Fibroblast of mammary gland (primary cell): ENCODE data around the gene TBL2.
"Not testable (repeated sequence)": the region's sequence is repeated elsewhere in the genome, so short reads cannot be mapped to it uniquely, and the experiment has no call there.

Experiments
- DNase-seq: peaks from one replicate; pipeline ENCODE4 v3.0.0-alpha.2; 2010; ENCODE audit warnings: low read depth
- H3K4me3 ChIP-seq: 2 replicates; pipeline ENCODE4 v1.5.1; 2011; ENCODE audit warnings: low read depth, mild to moderate bottlenecking, low read length, moderate library complexity; ENCODE audit not compliant: control insufficient read depth
- CTCF ChIP-seq: conservative IDR thresholded peaks from 2 replicates; pipeline ENCODE4 v1.5.1; 2011; ENCODE audit warnings: low read depth, low read length, inconsistent platforms; ENCODE audit not compliant: control insufficient read depth, insufficient read depth

TBL2 gene

DNA sequence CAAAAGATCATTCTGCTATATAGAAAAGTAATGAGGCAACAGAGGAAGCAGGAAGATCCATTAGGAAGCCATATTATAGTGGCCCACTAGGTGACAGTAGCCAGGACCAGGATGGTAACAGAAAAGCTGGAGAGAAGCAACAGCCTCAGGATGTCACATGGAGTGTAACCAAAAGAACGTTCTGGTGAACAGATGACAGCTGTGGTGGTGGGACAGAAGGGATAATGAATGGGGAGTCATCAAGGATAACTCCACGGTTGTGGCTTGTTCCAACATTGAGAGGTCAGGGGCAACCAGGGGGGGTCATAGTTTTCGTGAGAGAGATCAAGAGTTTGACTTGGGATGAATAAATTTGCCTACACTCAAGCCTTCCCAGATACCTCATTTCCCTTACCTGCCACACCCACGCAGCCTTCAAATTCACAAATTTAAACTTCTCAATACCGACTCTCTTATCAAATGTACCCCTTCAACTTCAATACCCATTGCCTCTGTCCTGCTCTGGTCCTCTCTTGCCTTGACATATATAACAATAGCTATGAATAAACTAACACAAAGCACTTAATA, 9.3 kb downstream of the TBL2 start:
- no peak for TF ChIP-seq CTCF
- no peak for DNase-seq
- no peak overlapping the region for H3K4me3 ChIP-seq

GRCh38 chr7:73567846-73568685, 10.3 kb downstream of the TBL2 start:
- peak; percentile 42 for DNase-seq
- no peak overlapping the region for H3K4me3 ChIP-seq
- TF ChIP-seq CTCF: no peak

DNA sequence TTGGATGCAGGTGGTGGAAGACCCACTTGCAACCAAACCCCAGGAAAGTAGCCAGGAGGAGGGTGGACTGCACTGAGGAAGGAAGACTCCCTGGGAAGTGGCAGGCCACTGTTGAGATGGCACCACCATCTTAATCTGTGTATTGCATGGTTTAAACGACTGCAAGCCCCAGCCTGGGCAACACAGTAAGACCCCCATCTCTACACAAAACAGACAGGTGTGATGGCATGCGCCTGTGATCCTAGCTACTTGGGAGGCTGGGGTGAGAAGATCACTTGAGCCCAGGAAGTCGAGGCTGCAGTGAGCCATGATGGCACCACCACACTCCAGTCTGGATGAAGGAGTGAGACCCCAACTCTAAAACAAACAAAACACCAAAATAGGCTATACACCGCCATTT, 11.2 kb downstream of the TBL2 start:
- H3K4me3 ChIP-seq: no peak overlapping the region
- DNase-seq: no peak
- no peak for TF ChIP-seq CTCF

GRCh38 chr7:73566431-73566830, 11.9 kb downstream of the TBL2 start:
- not testable (repeated sequence) for DNase-seq, H3K4me3 ChIP-seq

DNA sequence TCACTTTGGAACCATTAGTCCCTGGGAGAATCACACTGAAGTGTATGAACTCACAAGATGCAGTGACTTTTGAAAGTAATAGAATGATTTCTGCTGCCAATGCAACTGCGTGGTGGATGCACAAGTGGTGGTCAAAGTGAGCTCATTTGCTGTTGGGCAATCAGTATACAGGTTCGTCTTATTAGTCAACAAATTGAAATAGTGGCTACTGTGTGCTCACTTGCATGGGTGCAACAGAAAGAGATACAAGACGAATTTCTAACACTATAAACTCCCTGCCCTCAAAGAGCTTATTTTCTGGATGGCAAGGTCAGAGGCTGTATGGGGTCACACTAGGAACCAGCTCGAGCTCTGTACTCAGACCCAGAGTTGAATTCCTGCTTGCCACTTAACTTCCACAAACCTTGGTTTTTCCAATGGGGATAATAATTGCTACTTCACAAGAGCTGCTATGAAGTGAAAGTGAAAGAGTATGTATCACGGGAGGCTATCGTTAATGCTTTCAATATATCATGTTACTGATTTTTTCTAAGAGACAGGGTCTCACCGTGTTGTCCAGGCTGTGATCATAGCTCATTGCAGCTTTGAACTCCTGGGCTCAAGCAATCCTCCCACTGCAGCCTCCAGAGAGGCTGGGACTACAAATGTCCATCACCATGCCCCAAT, 12.6 kb downstream of the TBL2 start:
- peak; percentile 64 for DNase-seq
- no peak for TF ChIP-seq CTCF
- H3K4me3 ChIP-seq: peak overlapping the region; percentile 12

DNA sequence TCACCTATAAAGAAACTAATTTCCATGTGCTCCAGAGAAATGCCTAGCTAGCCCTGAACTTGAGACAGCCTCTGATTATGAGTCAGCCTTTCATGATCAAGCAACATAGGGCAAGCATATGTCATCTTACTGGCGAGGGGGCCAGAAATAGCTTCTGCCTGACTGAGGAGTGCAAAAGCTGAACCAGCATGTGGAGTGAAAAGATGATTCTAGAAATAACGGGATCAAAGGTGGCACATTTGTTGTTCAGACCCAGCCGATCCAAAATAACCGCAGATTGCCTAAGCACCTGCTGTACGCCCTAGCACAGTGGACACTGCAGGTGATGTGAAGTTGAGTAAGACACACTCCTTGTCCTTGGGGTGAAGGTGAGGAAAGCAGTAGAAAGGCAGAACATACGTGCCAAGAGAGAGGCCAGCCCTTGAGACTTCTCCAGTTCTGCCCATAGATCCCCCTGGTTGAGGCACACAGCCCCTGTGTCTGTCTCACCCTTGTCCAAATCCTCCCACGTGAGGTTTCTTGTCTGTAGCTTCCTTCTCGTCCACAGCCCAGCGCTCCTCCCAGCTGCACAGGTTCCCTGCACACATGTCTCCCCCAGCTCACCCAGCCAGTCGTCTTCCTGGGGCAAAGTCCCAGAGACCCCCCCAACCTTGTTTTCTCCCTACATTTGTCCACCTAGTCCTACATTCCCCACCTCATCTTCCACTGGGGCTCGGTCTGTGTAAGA, 18.1 kb downstream of the TBL2 start:
- TF ChIP-seq CTCF: no peak
- DNase-seq: peak; percentile 90
- no peak overlapping the region for H3K4me3 ChIP-seq
